OCI-M2 (cell line): ENCODE data around the gene NCEH1.
A peak's percentile ranks its signal among the peaks of the same experiment; 100 is the strongest.
"Not testable (repeated sequence)": the region's sequence is repeated elsewhere in the genome, so short reads cannot be mapped to it uniquely, and the experiment has no call there.

Experiments
- DNase-seq: peaks from one replicate; lab custom pipeline; 2025; ENCODE audit not compliant: unreplicated experiment; lab: John Stamatoyannopoulos, UW

NCEH1 gene

DNA sequence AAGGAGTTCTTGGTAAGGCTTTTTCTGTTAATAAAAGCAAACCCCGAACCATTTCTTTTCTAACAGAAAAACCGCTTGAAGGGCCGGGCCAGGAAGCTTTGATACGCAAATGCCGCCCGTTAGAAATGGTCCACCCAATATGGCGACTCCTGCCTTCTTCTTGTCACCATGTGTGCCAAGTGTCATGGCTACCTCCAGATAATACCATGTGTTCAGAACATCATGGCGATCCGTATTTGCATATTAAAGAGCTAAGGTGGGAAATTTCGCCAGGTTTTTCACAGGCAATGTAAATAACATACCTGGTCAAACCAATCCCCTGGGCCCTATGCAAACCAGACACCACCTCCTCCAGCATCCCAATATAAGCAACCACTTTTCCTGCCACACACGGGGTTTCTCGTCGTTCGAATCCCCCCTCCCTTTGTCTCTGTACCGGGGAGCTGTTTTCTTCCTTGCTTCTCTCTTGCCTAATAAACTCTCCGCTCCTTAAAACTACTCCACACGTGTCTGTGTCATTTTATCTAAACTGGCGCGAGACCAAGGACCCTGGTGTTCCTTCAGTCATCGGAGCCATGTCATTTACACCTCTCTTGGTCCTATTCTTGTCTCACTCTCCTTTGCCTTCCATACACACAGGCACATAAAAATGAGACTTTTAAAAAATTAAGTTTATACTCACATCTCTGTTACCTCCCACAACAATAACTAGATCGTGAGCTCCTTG lies 34.5 kb downstream of the NCEH1 start:
- no peak for DNase-seq

DNA sequence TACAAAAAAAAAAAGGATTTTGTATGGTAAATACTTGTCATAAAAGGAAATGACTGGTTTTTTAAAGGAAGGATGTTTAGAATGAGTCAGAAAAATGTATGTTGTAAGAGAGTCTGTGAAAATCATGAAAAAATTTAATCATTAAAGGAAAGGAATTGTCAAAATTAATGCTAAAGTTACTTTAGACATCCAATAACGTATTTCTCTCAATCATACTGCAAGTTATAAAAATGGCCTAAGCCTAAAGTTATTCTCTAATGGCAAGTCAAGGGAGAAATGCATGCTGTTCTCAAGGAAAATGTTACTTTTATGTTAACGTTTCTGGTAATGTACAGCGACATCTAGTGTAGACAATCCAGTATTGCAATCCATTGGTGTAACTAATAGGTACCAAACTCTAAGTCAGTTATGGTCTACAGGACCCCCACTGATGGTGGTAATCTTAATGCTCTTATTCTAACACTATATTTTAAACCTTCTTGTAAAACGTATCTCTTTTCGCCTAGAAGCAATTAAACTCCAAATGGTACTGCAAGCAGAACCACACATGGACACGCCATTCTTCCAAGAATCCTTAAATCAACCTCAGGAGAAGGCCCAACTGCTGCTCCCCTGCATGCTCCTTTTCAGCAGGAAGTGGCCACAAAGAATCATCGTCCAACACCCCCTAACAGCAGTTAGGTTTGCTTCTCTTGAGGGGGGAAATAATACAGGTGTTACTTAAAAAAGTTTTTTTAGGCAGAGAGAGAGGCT lies 35.2 kb downstream of the NCEH1 start:
- DNase-seq = no peak

DNA sequence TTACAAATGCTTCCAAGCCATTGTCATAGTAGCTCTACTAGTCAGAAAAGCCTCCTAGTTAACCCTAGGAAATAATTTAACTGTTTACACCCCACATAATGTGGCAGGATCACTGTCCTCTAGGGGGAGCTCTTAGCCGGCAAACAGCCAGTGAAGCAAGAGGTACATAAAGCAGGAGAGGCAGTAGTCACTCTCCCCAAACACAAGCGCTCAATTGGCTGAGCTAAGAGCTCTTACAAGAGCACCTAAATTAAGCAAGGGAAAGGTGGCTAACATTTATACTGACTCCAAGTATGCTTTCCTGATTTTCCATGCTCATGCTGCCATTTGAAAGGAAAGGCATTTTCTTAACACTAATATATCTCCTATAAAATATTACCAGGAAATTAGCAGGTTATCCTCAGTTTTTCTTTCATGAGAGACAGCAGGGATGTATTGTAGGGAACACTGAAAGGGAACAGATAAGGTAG lies 37.6 kb downstream of the NCEH1 start:
- no peak for DNase-seq

DNA sequence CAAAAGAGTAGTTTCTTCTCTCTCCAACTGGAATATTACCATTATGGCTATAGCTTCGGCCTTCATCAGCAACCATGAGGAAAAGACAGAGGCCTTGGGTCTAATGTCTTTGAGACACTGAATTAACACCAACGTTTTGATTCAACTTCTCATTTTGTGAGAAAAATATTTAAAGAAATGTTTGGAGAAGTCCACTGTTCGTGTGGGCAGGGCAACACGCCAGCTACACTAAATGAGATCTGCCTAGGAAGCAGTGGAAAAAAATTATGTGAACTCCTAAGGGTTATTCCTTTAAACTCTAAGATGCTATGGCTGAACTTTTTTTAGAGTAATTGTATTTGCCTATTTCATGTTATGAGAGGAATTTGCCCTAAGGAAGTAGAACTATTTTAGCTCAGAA lies 41.8 kb downstream of the NCEH1 start:
- no peak for DNase-seq

DNA sequence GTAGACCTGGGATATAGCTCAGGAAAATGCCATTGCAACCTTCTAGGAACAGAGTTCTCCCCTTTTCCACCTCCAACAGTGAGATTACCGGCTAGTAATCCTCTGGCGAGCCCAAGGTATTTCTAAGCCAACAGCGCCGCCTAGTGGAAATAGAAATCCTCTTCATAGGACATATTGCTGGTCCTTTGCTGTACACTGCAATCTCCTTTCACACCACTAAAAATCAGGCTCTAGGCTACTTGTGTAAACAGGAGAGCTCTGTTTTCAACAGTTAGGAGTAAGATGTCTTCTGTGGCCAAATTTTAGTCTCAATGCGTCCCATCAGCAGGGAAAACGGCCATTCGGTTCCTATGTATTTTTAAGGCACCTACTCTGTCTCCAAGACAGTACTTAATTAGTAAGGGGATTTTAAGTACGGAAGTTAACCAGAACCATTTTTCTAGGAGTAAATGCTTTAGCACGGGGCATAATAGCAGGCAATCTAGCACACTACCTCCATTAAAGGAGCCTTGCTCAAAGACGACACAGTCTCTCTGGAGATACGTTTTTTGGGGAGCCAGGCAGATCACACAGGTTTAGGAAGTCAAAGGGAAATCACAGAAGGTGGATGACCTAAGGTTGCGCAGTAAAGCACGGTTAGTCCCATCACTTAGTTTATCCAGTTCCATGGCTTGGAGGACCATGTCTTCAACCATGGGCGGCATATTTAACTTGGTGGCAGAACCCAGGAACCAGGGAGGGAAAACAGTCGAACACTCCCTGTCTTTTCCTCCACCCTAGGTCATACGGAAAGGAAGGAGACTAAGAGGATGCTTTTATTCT lies 43.8 kb downstream of the NCEH1 start:
- DNase-seq = peak; percentile 51

DNA sequence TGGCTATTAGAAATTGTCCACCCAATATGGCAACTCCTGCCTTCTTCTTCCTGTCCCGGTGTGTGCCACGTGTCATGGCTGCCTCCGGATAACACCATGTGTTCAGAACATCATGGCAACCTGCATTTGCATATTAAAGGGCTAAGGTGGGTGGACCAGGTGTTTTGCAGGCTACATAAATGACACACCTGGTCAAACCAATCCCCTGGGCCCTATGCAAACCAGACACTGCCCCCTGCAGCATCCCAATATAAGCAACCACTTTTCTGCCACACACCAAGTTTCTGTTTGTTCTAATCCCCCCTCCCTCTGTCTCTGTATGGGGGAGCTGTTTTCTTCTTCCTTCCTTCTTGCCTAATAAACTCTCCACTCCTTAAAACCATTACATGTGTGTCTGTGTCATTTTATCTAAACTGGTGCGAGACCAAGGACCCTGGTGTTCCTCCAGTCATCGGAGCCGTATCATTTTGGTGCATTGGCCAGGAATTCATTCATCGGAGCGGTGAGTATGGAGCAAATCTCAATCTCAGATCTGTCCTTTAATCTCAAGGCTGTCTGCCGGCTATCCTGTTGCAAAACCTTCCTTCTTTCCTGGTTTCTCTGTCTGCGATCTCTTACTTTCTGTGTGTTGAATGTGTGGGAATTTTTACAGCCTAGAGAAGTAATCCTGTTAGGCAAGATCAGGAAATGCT lies 44.5 kb downstream of the NCEH1 start:
- no peak for DNase-seq

DNA sequence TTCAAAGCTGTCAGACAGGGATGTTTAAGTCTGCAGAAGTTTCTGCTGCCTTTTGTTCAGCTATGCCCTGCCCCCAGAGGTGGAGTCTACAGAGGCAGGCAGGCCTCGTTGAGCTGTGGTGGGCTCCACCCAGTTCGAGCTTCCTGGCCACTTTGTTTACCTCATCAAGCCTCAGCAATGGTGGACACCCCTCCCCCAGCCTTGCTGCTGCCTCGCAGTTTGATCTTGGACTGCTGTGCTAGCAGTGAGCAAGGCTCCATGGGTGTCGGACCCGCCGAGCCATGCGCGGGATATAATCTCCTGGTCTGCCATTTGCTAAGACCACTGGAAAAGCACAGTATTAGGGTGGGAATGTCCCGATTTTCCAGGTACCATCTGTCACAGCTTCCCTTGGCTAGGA lies 45.4 kb downstream of the NCEH1 start:
- not testable (repeated sequence) for DNase-seq

DNA sequence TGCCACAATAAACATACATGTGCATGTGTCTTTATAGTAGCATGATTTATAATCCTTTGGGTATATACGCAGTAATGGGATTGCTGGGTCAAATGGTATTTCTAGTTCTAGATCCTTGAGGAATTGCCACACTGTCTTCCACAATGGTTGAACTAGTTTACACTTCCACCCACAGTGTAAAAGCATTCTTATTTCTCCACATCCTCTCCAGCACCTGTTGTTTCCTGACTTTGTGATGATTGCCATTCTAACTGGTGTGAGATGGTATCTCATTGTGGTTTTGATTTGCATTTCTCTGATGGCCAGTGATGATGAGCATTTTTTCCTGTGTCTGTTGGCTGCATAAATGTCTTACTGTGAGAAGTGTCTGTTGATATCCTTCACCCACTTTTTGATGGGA lies 50.4 kb downstream of the NCEH1 start:
- DNase-seq = not testable (repeated sequence)

DNA sequence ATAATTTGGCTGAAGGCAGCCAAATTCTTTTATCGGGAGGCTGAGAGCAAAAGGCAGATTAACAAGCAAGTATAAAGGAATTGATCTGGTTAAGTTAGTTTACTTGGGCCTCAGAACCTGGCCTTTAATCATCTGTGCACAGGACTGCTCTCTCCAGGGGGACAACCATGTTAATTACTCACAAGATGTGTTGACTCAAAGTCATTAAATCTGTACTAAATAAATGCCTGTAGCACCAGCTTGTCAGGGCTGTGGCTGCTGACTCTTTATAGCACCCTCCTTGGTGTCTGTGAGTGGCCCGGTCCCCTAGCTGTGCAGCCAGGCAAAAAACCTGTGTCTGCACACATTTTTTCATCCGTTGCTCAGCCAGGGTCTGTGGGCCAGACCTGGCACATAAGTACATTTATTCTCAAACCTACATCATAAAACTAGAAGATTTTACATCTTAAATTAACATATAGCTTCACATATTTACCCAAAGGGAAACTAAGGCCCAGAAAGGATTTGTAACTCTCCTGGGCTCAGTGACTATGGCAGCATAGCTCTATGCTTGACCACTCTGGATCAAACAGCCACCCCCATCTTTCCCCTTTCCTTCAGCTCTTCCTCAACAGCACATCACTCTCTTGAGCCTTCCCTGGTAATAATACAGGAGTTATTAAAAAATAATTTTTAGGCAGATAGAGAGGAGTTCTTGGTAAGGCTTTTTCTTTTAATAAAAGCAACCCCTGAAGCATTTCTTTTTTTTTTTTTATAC lies 51.4 kb downstream of the NCEH1 start:
- no peak for DNase-seq

DNA sequence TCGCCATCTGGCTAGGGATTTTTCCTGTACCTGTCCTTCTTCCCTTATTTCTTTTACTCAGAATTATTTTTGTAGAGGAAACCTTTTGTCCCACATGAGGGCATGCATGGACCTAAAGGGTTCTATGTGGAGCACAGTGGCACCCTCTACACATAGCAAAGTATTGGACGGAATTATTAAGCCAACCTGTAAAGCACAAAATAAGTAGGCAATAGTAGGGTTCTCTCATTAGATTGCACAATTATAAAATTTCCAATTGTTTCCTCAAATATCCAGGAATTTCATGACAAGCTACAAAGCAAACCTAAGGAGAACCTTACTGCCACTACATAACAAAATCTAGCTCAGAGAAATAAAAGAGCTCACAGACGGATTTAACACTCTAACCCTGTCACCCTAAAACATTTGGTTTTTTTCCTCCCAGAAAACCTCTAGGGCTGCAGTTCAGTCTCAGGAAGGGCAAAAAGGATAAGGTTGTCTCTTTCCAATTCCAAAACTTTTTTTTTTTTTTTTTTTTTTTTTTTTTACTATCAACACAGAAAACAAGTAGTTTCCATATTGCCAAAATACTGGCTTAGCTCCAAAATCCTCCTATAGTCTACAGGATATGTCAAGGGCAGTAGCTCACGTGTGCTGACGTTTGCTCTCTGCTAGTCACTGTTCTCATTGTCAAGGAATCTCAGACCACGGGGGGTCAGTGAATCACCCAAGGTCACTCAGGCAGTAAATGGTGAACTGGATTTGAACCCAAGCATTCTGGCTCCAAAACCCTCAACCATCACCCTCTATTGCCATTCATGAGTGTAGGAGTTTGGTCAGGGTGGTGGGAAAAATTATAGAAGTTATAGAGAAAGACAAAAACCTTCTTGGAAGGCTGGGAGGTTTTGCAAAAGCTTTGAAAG lies 52.3 kb downstream of the NCEH1 start:
- no peak for DNase-seq

DNA sequence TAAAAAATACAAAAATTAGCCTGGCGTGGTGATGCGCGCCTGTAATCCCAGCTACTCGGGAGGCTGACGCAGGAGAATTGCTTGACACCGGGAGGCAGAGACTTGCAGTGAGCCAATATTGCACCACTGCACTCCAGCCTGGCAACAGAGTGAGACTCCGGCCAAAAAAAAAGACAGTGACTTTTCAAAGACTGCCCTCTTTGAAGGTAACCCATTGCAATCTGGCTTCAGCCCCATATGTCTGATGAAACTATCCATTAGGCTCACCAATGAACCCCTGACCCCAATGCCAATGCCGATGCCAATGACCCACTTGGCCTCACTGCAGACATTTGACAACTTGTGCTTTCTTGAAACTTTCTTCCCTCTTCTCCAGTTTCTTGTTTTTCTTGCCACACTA lies 54.3 kb downstream of the NCEH1 start:
- DNase-seq = no peak

DNA sequence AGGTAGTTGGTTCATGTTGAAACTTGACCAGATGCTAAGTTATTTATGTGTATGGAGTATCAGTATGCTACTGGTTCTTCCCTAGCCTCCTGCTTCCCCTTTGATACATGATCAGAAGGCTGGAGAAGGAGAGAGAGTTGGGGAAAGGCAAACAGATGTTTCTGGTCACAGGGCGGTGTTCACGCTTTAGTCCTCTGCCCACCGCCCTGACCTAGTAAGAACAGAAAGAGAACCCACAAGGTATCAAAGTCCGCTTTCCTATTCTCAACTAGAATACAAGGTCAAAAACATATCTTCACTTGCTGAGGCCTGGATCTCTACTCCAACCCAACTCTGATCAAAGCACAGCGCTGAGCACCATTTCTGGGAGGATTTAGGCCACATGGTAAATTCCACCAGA lies 55.5 kb downstream of the NCEH1 start:
- DNase-seq = no peak

DNA sequence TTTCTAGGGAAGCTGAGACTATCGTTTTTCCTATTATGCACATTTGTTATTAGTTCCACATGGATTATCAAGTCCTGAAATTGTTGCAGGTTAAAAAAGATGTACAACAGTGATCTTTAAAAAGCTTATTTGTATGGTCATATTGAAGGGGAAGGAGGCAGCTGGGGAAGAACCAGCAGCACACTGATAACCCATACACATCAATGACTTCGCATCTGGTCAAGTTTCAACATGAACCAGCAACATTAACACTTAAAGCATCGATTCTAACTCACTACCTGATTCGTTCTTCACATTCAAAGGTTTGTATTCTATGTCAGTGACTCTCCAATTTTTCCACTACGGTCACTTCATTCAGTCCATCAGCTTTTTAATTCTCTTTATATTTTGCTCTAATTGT lies 56.4 kb downstream of the NCEH1 start:
- no peak for DNase-seq

DNA sequence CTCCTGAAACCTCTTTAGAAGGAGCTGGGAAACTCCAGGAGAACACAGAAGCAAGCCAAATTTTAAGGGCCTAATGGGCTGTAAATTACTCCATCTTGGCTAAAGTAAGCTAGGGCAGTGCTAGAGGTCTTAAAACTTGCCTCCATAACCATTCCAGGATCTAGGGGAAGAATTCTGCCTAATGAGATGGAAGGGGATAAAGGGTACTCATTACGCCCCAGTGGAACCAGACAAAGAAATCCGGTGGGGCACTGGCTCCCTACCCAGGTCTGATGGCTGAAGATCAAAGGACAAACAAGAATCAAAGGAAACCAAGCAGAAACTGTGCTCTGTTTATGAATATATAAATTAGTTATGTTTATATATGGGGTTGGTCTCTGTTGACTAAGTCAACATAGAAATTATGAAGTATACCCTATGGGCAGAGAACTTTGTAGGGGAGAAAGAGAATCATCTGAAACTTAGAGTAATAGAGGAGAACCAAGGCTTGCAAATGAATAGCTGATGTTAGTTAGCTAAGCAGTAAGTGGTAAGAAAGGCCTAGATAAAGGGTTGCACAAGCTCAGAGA lies 57.8 kb downstream of the NCEH1 start:
- no peak for DNase-seq

DNA sequence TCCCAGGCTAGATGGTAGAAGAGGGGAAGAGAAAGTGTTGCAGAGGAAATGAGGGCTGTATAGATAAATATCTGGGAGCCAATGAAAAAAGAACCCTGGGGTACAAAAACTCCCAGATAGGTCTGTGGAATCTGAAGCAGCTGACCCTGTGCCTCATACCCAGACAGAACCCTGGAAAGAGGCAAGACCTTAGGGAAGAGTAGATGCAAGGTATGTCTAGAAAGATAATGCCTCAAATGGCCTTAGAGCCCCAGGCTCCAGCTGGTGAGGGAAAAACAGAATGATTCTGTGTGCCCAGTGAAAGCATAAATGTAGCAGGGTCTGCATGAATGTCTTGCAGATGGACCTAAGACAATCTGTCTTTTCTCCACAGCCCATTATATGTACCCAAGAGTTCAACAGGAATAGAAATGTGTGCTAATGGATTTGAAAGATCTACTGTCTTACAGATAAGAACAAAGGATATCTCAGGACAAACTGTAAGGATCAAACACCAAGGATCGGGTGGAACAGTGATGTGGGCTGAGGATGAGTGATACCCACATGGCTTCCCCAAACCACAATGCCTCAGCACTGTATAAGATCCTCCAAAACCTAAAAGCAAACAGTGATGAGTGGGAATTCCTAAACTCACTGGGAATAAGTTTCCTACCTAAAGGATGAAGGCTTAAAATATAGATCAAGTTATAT lies 58.8 kb downstream of the NCEH1 start:
- DNase-seq = no peak

DNA sequence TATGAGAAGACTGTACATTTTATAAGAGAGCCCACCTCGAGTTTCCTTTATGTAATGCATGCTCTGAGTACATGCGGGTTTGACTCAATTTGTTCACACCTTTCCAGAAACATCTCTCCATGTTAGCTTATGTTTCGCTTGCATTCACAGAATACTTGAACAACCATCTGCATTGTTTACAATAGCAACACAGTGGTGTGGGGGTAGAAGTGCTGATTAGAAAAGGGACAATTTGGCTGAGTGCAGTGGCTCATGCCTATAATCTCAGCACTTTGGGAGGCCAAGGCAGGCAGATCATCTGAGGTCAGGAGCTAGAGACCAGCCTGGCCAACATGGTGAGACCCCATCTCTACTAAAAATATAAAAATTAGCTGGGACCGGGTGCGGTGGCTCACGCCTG lies 60.9 kb downstream of the NCEH1 start:
- no peak for DNase-seq

DNA sequence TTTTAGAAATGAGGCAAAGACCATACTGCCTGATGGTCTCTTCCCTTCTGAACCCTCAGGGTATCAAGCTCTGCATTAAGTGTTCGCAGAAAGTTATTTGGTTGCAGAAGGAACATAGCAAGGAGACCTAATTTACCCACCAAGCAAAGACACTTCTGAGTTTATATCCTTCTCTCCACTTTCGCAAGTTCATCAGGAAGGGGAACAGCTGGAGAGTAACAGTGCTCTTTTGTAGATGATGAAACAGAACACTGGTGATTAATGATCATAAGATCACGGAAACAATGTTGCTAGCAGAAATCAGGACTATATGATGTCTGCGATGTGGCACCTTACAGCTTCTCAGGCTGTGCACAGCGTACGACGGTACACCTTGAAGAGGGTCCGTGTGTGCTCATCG lies 62.1 kb downstream of the NCEH1 start:
- DNase-seq = no peak

DNA sequence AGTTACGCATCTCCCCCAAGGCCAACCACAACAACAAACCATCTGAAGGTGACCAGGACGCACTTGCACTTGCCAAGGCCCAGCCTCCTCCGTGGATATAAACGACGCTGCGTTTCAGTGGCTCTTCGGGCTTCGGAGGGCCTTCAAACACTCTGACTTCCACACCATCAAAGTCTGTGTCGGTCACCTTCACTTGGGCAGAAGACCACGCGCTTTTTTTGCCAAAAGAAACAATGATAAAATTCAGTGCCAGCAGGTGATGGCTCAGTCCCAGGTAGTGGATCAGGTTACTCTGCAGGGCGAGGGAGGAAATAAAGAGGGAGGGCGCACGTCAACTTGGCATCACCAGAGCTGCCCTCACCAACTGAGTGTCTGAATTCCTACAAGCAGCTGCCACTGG lies 63.0 kb downstream of the NCEH1 start:
- DNase-seq = no peak

DNA sequence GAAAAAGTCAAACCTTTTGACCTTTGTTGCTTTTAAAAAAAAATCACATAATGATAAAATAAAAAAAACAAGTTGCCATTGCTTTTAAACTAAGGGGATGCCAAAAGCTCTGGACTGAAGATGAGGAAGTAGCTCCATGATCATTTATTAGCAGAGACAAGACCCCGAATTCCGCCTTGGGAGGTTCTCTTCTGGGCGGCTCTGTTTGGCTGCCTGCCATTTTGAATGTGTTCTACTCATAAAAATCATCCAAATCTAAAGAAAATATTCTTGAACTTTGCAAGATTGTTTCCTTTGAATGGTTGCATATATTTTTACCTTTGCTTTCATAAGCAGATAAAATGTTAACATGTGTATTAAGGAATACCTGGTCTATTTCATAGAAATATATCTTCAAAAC lies 63.8 kb downstream of the NCEH1 start:
- DNase-seq = no peak
